HG02759 (cell line): ENCODE data around the gene MRPS26.
A peak's percentile ranks its signal among the peaks of the same experiment; 100 is the strongest.
"Not testable (repeated sequence)": the region's sequence is repeated elsewhere in the genome, so short reads cannot be mapped to it uniquely, and the experiment has no call there.

Experiments
- ATAC-seq: cut with Tn5 transposase; IDR thresholded peaks from one replicate; pipeline ENCODE4 v1.9.1; 2021; ENCODE audit warnings: mild to moderate bottlenecking, moderate library complexity; ENCODE audit not compliant: unreplicated experiment

MRPS26 gene

GRCh38 chr20:3041854-3042409 is 3.9 kb upstream of the MRPS26 start:
- no peak for ATAC-seq

DNA sequence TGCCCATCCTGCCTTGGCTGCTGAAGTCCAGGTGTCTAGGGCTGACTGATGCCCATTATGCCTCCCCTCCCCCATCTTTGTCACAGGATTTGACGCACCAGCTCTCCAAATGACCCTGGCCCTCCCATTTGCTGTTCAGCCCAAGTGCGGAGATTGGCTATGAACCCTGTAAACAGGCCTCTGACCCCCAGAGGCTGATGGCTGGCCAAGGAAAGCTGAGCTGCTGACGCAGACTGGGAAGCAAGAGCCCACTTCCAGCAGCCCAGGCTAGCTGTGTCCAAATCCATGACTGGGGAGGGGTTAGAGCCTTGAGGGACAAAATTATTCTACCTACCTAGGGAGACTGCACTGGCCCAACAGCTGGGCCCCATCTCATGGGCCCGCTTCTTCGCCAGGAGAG is 3.2 kb upstream of the MRPS26 start:
- no peak for ATAC-seq

DNA sequence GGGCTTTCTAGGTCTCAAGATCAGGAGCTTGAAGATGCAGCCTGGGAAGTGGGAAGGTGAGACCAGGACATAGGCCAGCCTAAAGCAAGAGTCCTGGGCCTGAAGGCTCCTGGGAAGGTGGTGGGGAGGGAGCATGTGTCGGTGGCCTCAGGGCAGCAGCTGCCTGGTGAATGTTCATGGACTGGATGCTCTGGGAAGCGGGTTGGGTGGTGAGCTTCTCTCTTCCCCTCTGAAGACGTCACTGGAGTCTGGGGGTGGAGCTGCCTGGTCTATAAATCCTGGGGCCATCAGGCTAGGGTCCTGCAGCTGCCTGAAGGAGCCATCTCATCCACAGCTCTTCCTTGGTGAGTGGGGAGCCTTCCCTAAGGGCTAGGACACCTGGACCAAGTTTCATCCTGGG is 2.5 kb upstream of the MRPS26 start, which contains the start of gene GNRH2:
GNRH2 (plus strand) TSS at position 301 of the 400 bp plus-strand sequence. CDS start 793 bp downstream, outside the sequence.
- ATAC-seq: no peak

- no peak for ATAC-seq
These were observed 1.4 kb upstream of the MRPS26 start for GRCh38 chr20:3044336-3044965.

- ATAC-seq: peak; percentile 49
These were observed 623 bp upstream of the MRPS26 start for GRCh38 chr20:3045042-3045815.

DNA sequence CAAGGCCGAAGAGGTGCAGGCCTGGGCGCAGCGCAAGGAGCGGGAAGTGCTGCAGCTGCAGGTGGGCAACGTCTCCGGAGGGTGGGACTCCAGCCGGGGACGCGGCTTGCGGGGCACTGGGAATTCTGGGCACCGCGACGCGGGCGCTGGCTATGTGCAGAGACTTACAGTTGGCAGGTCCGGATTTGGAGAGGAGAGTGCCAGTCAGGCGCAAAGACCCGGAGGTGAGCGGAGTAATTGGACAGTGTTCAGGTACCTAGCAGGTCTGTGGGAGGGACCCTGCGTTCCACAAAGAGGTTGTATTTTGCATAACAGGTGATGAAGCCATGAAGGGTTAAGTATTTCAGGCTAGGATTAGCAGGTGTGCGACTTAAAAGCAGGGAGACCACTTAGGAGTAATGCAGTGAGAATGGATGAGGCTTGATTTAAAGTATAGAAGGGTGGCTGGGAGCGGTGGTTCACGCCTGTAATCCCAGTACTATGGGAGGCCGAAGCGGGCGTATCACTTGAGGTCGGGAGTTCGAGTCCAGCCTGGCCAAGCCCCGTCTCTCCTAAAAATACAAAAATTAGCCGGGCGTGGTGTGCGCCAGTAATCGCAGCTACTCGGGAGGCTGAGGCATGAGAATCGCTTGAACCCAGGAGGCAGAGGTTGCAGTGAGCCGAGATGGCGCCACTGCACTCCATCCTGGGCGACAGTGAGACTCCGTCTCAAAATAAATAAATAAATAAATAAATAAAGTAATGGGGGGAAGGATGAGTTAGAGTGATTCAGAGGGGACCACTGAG is 1.0 kb downstream of the MRPS26 start:
- ATAC-seq: no peak

- ATAC-seq: no peak
These were observed 1.9 kb downstream of the MRPS26 start for GRCh38 chr20:3047486-3048419.

DNA sequence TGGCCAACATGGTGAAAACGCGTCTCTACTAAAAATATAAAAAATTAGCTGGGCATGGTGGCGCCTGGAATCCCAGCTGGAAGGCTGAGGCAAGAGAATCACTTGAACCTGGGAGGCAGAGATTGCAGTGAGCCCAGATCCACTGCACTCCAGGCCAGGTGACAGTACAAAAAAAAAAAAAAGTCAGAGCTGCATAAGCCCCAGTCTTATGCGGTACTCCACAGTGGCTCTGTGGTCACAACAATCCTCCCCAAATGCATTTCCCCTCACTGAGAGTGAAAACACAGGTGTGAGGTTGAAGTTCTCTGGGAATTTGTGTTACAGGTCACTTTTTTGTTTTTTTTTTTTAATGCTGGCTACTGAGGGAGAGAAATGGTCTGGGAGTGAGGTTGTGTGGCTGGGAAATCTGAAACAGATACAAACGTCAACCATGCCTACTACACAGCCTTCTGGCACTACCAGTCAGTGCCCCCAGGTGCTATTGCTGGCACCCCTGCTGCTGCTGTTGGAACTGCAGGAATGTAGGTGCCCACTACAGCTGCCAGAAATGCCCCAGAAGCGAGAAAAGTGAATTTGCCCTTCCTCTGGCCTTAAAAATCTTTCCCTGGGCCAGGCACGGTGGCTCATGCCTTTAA is 5.7 kb downstream of the MRPS26 start:
- ATAC-seq: no peak

GRCh38 chr20:3059489-3059888 is 13.6 kb downstream of the MRPS26 start:
- no peak for ATAC-seq

DNA sequence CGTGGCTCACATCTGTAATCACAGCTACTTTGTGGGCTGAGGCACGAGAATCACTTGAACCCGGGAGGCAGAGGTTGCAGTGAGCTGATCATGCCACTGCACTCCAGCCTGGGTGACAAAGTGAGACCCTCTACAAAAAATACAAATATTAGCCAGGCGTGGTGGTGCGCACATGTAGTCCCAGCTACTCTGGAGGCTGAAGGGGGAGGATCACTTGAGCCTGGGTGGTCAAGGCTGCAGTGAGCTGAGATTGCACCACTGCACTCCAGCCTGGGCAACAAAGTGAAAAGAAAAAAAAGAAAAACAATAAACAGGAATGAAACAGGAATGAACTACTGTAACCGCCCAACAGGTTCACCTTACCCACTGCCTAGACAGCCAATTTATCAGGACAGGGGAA is 18.3 kb downstream of the MRPS26 start:
- not testable (repeated sequence) for ATAC-seq

GRCh38 chr20:3067139-3068014 is 21.5 kb downstream of the MRPS26 start:
- peak; percentile 55 for ATAC-seq

GRCh38 chr20:3068075-3068474 is 22.2 kb downstream of the MRPS26 start:
- peak; percentile 46 for ATAC-seq

- ATAC-seq: no peak
These were observed 23.4 kb downstream of the MRPS26 start for GRCh38 chr20:3068986-3069900.

- no peak for ATAC-seq
These were observed 24.9 kb downstream of the MRPS26 start for GRCh38 chr20:3070725-3071124.

GRCh38 chr20:3071266-3071609 is 25.4 kb downstream of the MRPS26 start:
- no peak for ATAC-seq

GRCh38 chr20:3071610-3072529 is 26.0 kb downstream of the MRPS26 start, which contains the start of gene OXT:
Gene OXT, plus strand, starts transcription at chr20:3071620. Its CDS starts 36 bp downstream, at chr20:3071656.
- no peak for ATAC-seq
